ENCODE data around the gene SDK2. TPM values are rescaled to one million over a fixed set of nuclear protein-coding genes. Genes with fewer than 3 reads are reported as not detected.

The SDK2 gene
- total and polyA plus RNA-seq, 2 of the 4 experiments (the other 2 are of a cell fraction) = under 0.01 to 0.03 TPM

DNA sequence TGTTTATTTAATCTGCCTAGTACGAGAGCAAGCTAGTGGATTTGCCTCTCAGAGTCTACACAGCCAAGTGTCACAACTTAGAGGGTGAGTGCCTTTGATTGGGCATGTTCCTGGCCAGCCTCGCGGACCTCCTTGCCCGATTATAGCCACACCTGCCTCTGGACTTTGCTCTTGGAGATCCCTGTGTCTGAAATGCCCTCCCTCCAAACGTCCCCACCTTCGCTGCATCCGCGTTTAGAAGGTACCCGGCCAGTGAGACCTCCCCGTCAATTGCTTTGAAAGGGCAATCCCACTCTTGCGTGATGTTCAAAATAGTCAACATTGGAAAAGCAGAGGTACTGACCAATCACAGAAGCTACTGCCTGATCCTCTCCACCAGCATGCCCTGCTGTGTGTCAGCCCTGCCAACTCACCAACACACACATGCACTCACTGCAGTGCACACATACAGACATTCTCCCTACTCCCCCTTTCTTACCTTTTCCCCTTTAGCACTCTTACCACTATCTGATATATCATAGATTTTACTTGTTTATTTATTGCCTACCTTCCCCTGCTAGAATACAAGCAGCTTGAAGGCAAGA lies 6.5 kb upstream of the SDK2 start:
- ChIA-PET CTCF (no interaction called here), POLR2A (ENCODE audit: unreplicated experiment) (no interaction called here)
- no peak for ATAC-seq (ENCODE audit: low read depth)
- no peak overlapping the region for H2BK5ac ChIP-seq (ENCODE audit: low read depth, low read length, poor library complexity, severe bottlenecking)
- H3K27me3 ChIP-seq (ENCODE audit: control insufficient read depth, insufficient read depth, low read length) = peaks cover 4% of the 10 kb centered on the region; the same call in 1 of the 2 replicates
- H2BK20ac ChIP-seq (ENCODE audit: low read depth, low read length) = no peak overlapping the region
- H3K18ac ChIP-seq (ENCODE audit: low read depth, low read length) = no peak overlapping the region
- H3K27ac ChIP-seq (ENCODE audit: insufficient read depth, low read length) = no peak overlapping the region
- DNase-seq = no peak
- H3K4me3 ChIP-seq (ENCODE audit: insufficient read depth, low read depth, low read length) = no peak overlapping the region
- in situ Hi-C loops (cut with MboI; ENCODE audit: low sequenced_read_pairs) = no loop called here
- TF ChIP-seq MAZ (IDR thresholded peaks at IDR 0.05; ENCODE audit: borderline replicate concordance, low read depth, low read length) (no peak), MXI1 (IDR thresholded peaks at IDR 0.05; ENCODE audit: borderline replicate concordance, low read depth, low read length) (no peak), NFE2L2 (IDR thresholded peaks at IDR 0.05; ENCODE audit: low read depth, low read length) (no peak), CHD1 (IDR thresholded peaks at IDR 0.05; ENCODE audit: low read depth, low read length) (no peak), MAFK (IDR thresholded peaks at IDR 0.05; ENCODE audit: low read depth, low read length) (no peak), BHLHE40 (IDR thresholded peaks at IDR 0.05; ENCODE audit: low read depth, low read length) (no peak), RAD21 (IDR thresholded peaks at IDR 0.05; ENCODE audit: low read length) (no peak), POLR2A (IDR thresholded peaks at IDR 0.05; ENCODE audit: low read depth, low read length) (no peak), FOS (IDR thresholded peaks at IDR 0.05; ENCODE audit: low read depth, low read length) (no peak)
- TF ChIP-seq, protein P1, sequence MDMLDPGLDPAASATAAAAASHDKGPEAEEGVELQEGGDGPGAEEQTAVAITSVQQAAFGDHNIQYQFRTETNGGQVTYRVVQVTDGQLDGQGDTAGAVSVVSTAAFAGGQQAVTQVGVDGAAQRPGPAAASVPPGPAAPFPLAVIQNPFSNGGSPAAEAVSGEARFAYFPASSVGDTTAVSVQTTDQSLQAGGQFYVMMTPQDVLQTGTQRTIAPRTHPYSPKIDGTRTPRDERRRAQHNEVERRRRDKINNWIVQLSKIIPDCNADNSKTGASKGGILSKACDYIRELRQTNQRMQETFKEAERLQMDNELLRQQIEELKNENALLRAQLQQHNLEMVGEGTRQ (IDR thresholded peaks at IDR 0.05; ENCODE audit: low read depth, low read length) = no peak
- TF ChIP-seq, protein P2, sequence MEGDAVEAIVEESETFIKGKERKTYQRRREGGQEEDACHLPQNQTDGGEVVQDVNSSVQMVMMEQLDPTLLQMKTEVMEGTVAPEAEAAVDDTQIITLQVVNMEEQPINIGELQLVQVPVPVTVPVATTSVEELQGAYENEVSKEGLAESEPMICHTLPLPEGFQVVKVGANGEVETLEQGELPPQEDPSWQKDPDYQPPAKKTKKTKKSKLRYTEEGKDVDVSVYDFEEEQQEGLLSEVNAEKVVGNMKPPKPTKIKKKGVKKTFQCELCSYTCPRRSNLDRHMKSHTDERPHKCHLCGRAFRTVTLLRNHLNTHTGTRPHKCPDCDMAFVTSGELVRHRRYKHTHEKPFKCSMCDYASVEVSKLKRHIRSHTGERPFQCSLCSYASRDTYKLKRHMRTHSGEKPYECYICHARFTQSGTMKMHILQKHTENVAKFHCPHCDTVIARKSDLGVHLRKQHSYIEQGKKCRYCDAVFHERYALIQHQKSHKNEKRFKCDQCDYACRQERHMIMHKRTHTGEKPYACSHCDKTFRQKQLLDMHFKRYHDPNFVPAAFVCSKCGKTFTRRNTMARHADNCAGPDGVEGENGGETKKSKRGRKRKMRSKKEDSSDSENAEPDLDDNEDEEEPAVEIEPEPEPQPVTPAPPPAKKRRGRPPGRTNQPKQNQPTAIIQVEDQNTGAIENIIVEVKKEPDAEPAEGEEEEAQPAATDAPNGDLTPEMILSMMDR (conservative IDR thresholded peaks at IDR 0.05; ENCODE audit: low read depth, low read length) = no peak
- TF ChIP-seq, protein P3, sequence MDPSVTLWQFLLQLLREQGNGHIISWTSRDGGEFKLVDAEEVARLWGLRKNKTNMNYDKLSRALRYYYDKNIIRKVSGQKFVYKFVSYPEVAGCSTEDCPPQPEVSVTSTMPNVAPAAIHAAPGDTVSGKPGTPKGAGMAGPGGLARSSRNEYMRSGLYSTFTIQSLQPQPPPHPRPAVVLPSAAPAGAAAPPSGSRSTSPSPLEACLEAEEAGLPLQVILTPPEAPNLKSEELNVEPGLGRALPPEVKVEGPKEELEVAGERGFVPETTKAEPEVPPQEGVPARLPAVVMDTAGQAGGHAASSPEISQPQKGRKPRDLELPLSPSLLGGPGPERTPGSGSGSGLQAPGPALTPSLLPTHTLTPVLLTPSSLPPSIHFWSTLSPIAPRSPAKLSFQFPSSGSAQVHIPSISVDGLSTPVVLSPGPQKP (IDR thresholded peaks at IDR 0.05; ENCODE audit: borderline replicate concordance, low read depth, low read length) = no peak
- intact Hi-C loops (cut with micrococcal nuclease) = no loop called here
- H2BK120ac ChIP-seq (ENCODE audit: low read depth, low read length) = no peak overlapping the region
- no TSS peak for BruUV-seq (replicated peaks)
- no peak overlapping the region for H4K5ac ChIP-seq (ENCODE audit: low read depth, low read length)
- 68% methylated on average over 8 of the region's 11 CpGs; no CpG with 5 or more reads in 1 of the 2 experiments for WGBS, 2 experiments (ENCODE audit: extremely low coverage in 2 of 2, insufficient read length in 1 of 2)
- no peaks in the 10 kb centered on the region for H3K9me1 ChIP-seq (ENCODE audit: insufficient read depth, low read length)
- H2AFZ ChIP-seq (replicated peaks; ENCODE audit: low read length, poor library complexity) = no peak overlapping the region
- dilution Hi-C loops (cut with HindIII; ENCODE audit: low sequenced_read_pairs, unreplicated experiment) = no loop called here
- no peaks in the 10 kb centered on the region for H3K4me1 ChIP-seq (ENCODE audit: control insufficient read depth, insufficient read depth, low read length)
- no peak overlapping the region for H3K4me2 ChIP-seq (ENCODE audit: low read depth, low read length)
- H3K14ac ChIP-seq (replicated peaks; ENCODE audit: low read depth, low read length) = no peak overlapping the region
- H4K91ac ChIP-seq (ENCODE audit: insufficient read depth, low read depth, low read length) = no peak overlapping the region
- H3K79me1 ChIP-seq (ENCODE audit: low read depth in 1 of 2, low read length in 2 of 2) = no peaks in the 10 kb centered on the region
- no peak overlapping the region for H3K4ac ChIP-seq (ENCODE audit: low read depth, low read length)
- no peaks in the 10 kb centered on the region for H4K20me1 ChIP-seq (ENCODE audit: insufficient read depth, low read length)
- H2BK15ac ChIP-seq (ENCODE audit: low read depth, low read length) = no peak overlapping the region
- H2AK5ac ChIP-seq (ENCODE audit: low read depth, low read length) = no peak overlapping the region
- no peak overlapping the region for H3K23ac ChIP-seq (ENCODE audit: low read depth, low read length)
- H3K9ac ChIP-seq (ENCODE audit: low read depth, low read length) = no peak overlapping the region
- H3K36me3 ChIP-seq (ENCODE audit: control insufficient read depth, insufficient read depth, low read length) = no peaks in the 10 kb centered on the region
- no peak overlapping the region for H4K8ac ChIP-seq (ENCODE audit: low read depth in 2 of 2, low read length in 2 of 2)
- no peak overlapping the region for H2AK9ac ChIP-seq (replicated peaks; ENCODE audit: low read depth, low read length, poor library complexity)
- peaks cover 3% of the 10 kb centered on the region for H3K9me3 ChIP-seq (ENCODE audit: control insufficient read depth, insufficient read depth, low read length)
- H3K56ac ChIP-seq (ENCODE audit: extremely low read depth, insufficient read depth, low read length) = no peak overlapping the region
